H1 (cell line): Measurements from ENCODE around the gene RBM19. TPM values are rescaled to one million over a fixed set of nuclear protein-coding genes. Genes with fewer than 3 reads are reported as not detected.

Experiments
- CTCF ChIA-PET: fragments of 300-600 bp; sonication (Branson Sonifier 250); formaldehyde crosslinking; loops from one replicate; lab custom pipeline; 2021; ENCODE audit not compliant: partially characterized antibody; lab: Charles Lee
- POLR2A ChIA-PET: fragments of 300-600 bp; sonication (Branson Sonifier 250); formaldehyde crosslinking; loops from one replicate; lab custom pipeline; 2021; ENCODE audit warnings: inconsistent platforms; ENCODE audit not compliant: partially characterized antibody; lab: Charles Lee
- DNase-seq, 2 experiments: peaks; one replicate each; pipeline versions ENCODE4 v3.0.0 to v3.0.0-alpha.2; 2010 to 2022; ENCODE audit warnings: low spot score in 2 of 2, low read depth in 1 of 2, mixed read lengths in 1 of 2
- FAIRE-seq: peaks from 2 replicates; lab custom pipeline; 2011; peaks lifted over from hg19 to GRCh38; lab: Jason Lieb, UNC
- H2AFZ ChIP-seq: 2 replicates; pipeline ENCODE4 v1.8.1; 2012; ENCODE audit warnings: low read length, inconsistent platforms
- H2AK5ac ChIP-seq: 2 replicates; pipeline ENCODE4 v1.6.1; 2013; ENCODE audit warnings: low read depth, low read length
- H2BK120ac ChIP-seq: replicated peaks from 2 replicates; pipeline ENCODE3; 2013; ENCODE audit warnings: low read depth, low read length, inconsistent platforms
- H2BK12ac ChIP-seq: 2 replicates; pipeline ENCODE4 v1.6.1; 2013; ENCODE audit warnings: low read depth, low read length
- H2BK15ac ChIP-seq: 2 replicates; pipeline ENCODE4 v1.6.1; 2013; ENCODE audit warnings: low read length
- H2BK20ac ChIP-seq: 2 replicates; pipeline ENCODE4 v1.6.1; 2013; ENCODE audit warnings: low read length
- H2BK5ac ChIP-seq: 2 replicates; pipeline ENCODE4 v1.6.1; 2013; ENCODE audit warnings: low read depth, low read length
- H3K14ac ChIP-seq: 2 replicates; pipeline ENCODE4 v1.6.1; 2013; ENCODE audit warnings: inconsistent platforms; ENCODE audit not compliant: insufficient read length
- H3K18ac ChIP-seq: 2 replicates; pipeline ENCODE4 v1.6.1; 2013; ENCODE audit warnings: low read length; ENCODE audit errors: extremely low read depth
- H3K23ac ChIP-seq: 2 replicates; pipeline ENCODE4 v1.6.1; 2013; ENCODE audit warnings: inconsistent platforms; ENCODE audit not compliant: insufficient read length
- H3K23me2 ChIP-seq: 2 replicates; pipeline ENCODE4 v1.6.1; 2013; ENCODE audit warnings: low read depth, low read length
- H3K27ac ChIP-seq: 2 replicates; pipeline ENCODE4 v1.6.1; 2011; ENCODE audit warnings: low read depth, low read length, inconsistent platforms
- H3K27me3 ChIP-seq, 4 experiments: replicated peaks in 1 of 4; 1 replicate in 1 of 4; 2 replicates in 3 of 4; pipeline versions ENCODE4 v1.6.1 to v1.8.1; 2011 to 2013; ENCODE audit warnings: low read length in 3 of 4, mild to moderate bottlenecking in 3 of 4, inconsistent platforms in 2 of 4, mixed read lengths in 2 of 4, moderate library complexity in 1 of 4; ENCODE audit not compliant: control insufficient read depth in 3 of 4, insufficient read depth in 3 of 4; ENCODE audit errors: extremely low read depth in 1 of 4
- H3K36me3 ChIP-seq, 4 experiments: 2 replicates each; pipeline versions ENCODE4 v1.6.1 to v1.8.1; 2011 to 2013; ENCODE audit warnings: mild to moderate bottlenecking in 4 of 4, low read length in 3 of 4, moderate library complexity in 2 of 4, control low read depth in 1 of 4, inconsistent platforms in 1 of 4; ENCODE audit not compliant: insufficient read depth in 4 of 4, control insufficient read depth in 2 of 4
- H3K4ac ChIP-seq: replicated peaks from 2 replicates; pipeline ENCODE3; 2013; ENCODE audit warnings: low read length, low read depth, mixed read lengths, inconsistent platforms; ENCODE audit not compliant: insufficient read length
- H3K4me1 ChIP-seq, 4 experiments: replicated peaks in 1 of 4; 1 replicate in 1 of 4; 2 replicates in 3 of 4; pipeline versions ENCODE4 v1.6.1 to v1.8.1; 2011 to 2013; ENCODE audit warnings: low read length in 3 of 4, inconsistent platforms in 2 of 4, mixed read lengths in 1 of 4; ENCODE audit not compliant: insufficient read depth in 4 of 4, control insufficient read depth in 3 of 4
- H3K4me2 ChIP-seq, 2 experiments: 2 replicates each; pipeline versions ENCODE4 v1.6.1 to v1.8.1; 2011 to 2013; ENCODE audit warnings: low read depth in 2 of 2, low read length in 2 of 2, control low read depth in 1 of 2, inconsistent platforms in 1 of 2, mild to moderate bottlenecking in 1 of 2; ENCODE audit not compliant: insufficient read depth in 1 of 2
- H3K4me3 ChIP-seq, 4 experiments: fragments of 200-600, 300-600 bp in 1 of 4; sonication (generic), shearing (Covaris generic), sonication (Bioruptor Twin) in 1 of 4; 2 replicates each; pipeline versions ENCODE4 v1.5.1 to v1.8.1; 2011 to 2016; ENCODE audit warnings: low read length in 4 of 4, low read depth in 3 of 4, control low read depth in 2 of 4, inconsistent platforms in 2 of 4, mild to moderate bottlenecking in 2 of 4, mixed read lengths in 1 of 4, moderate library complexity in 1 of 4; ENCODE audit not compliant: insufficient read depth in 2 of 4; ENCODE audit errors: extremely low read depth in 1 of 4
- H3K56ac ChIP-seq: replicated peaks from 2 replicates; pipeline ENCODE3; 2013; ENCODE audit warnings: low read depth, mild to moderate bottlenecking, mixed read lengths, low read length, inconsistent platforms; ENCODE audit not compliant: insufficient read length
- H3K79me1 ChIP-seq: 2 replicates; pipeline ENCODE4 v1.6.1; 2013; ENCODE audit warnings: low read depth, low read length, control low read depth
- H3K79me2 ChIP-seq, 2 experiments: 2 replicates each; pipeline versions ENCODE4 v1.6.1 to v1.8.1; 2012 to 2013; ENCODE audit warnings: low read length in 2 of 2, mild to moderate bottlenecking in 2 of 2, inconsistent platforms in 1 of 2; ENCODE audit not compliant: insufficient read depth in 2 of 2, control insufficient read depth in 1 of 2
- H3K9ac ChIP-seq, 4 experiments: replicated peaks in 1 of 4; 1 replicate in 1 of 4; 2 replicates in 3 of 4; pipeline versions ENCODE4 v1.6.1 to v1.8.1; 2011 to 2013; ENCODE audit warnings: low read depth in 3 of 4, low read length in 3 of 4, control low read depth in 2 of 4, mild to moderate bottlenecking in 2 of 4, moderate library complexity in 2 of 4, inconsistent platforms in 1 of 4; ENCODE audit errors: extremely low read depth in 1 of 4
- H3K9me3 ChIP-seq, 2 experiments: 2 replicates each; pipeline versions ENCODE4 v1.6.1 to v1.8.1; 2012 to 2013; ENCODE audit warnings: mild to moderate bottlenecking in 2 of 2, moderate library complexity in 2 of 2, control low read depth in 1 of 2, inconsistent platforms in 1 of 2, low read depth in 1 of 2, low read length in 1 of 2, mixed read lengths in 1 of 2; ENCODE audit not compliant: insufficient read depth in 2 of 2
- H4K20me1 ChIP-seq, 2 experiments: replicated peaks in 1 of 2; 2 replicates each; pipeline versions ENCODE3 to v1.8.1; 2011 to 2013; ENCODE audit warnings: inconsistent platforms in 2 of 2, low read length in 2 of 2, mild to moderate bottlenecking in 1 of 2; ENCODE audit not compliant: insufficient read depth in 2 of 2, control insufficient read depth in 1 of 2
- H4K5ac ChIP-seq: 2 replicates; pipeline ENCODE4 v1.6.1; 2013; ENCODE audit warnings: low read length, low read depth, mixed read lengths, inconsistent platforms; ENCODE audit not compliant: insufficient read length
- H4K8ac ChIP-seq: 2 replicates; pipeline ENCODE4 v1.8.0; 2013; ENCODE audit warnings: mild to moderate bottlenecking, moderate library complexity, low read length, inconsistent platforms; ENCODE audit not compliant: insufficient read depth; ENCODE audit errors: extremely low read depth
- H4K91ac ChIP-seq: replicated peaks from 2 replicates; pipeline ENCODE3; 2013; ENCODE audit warnings: low read length, mixed read lengths, inconsistent platforms; ENCODE audit not compliant: insufficient read length
- CEBPB ChIP-seq: IDR thresholded peaks from 2 replicates; pipeline ENCODE4 v1.6.1; 2012; ENCODE audit warnings: low read depth, low read length
- EGR1 ChIP-seq: IDR thresholded peaks from 2 replicates; pipeline ENCODE4 v1.6.1; 2011; ENCODE audit warnings: low read depth, low read length, borderline replicate concordance
- FOSL1 ChIP-seq: IDR thresholded peaks from 2 replicates; pipeline ENCODE4 v1.6.1; 2011; ENCODE audit warnings: mild to moderate bottlenecking, low read depth, low read length, moderate library complexity; ENCODE audit not compliant: insufficient read depth
- JUN ChIP-seq: IDR thresholded peaks from 2 replicates; pipeline ENCODE4 v1.6.1; 2011; ENCODE audit warnings: low read depth, mild to moderate bottlenecking, improper control_type of control experiment, low read length
- KDM1A ChIP-seq: fragments of 200-600, 300-600 bp; sonication (generic); IDR thresholded peaks from 2 replicates; pipeline ENCODE4 v1.7.1; 2016; ENCODE audit warnings: mild to moderate bottlenecking, low read length, borderline replicate concordance
- POLR2AphosphoS5 ChIP-seq: IDR thresholded peaks from 2 replicates; pipeline ENCODE4 v1.6.1; 2011; ENCODE audit warnings: low read depth, low read length
- RXRA ChIP-seq: IDR thresholded peaks from 2 replicates; pipeline ENCODE4 v1.6.1; 2011; ENCODE audit warnings: low read depth, mild to moderate bottlenecking, low read length, moderate library complexity; ENCODE audit not compliant: insufficient read depth
- SUZ12 ChIP-seq: fragments of 200-600 bp; sonication (generic); IDR thresholded peaks from 2 replicates; pipeline ENCODE4 v1.6.1; 2012; ENCODE audit warnings: mild to moderate bottlenecking, inconsistent platforms, low read length, moderate library complexity, mixed read lengths
- TAF1 ChIP-seq: IDR thresholded peaks from 2 replicates; pipeline ENCODE4 v1.6.1; 2011; ENCODE audit warnings: mild to moderate bottlenecking, low read depth, low read length
- WGBS, 2 experiments: shearing (Covaris generic) in 1 of 2; methylation state at CpG; one replicate each; pipeline versions ENCODE4 v1.1.6 to v1.1.7; 2013 to 2015; ENCODE audit warnings: low lambda C conversion rate in 2 of 2, mixed read lengths in 2 of 2, inconsistent platforms in 1 of 2, low coverage in 1 of 2, missing lambda C conversion rate in 1 of 2; ENCODE audit not compliant: insufficient replicate concordance in 2 of 2, insufficient coverage in 1 of 2, insufficient read length in 1 of 2; ENCODE audit errors: extremely low coverage in 1 of 2, missing lambda C conversion rate in 1 of 2; 5-methylcytosine and 5-hydroxymethylcytosine counted together
- polyA plus RNA-seq, 7 experiments: library from polyadenylated mRNA; depleted of rRNA in 3 of 7; stranded (reverse) in 5 of 7; unstranded in 2 of 7; fragments of >200 nt in 5 of 7; fragments of 200-250 nt in 2 of 7; gene quantifications; 1 replicate in 5 of 7; 2 replicates in 1 of 7; 4 replicates in 1 of 7; pipeline versions ENCODE4 v1.2.1 to v1.2.3, GENCODE V29; 2011 to 2013; ENCODE audit warnings: missing spikeins in 2 of 7, mixed read lengths in 2 of 7
- total RNA-seq: library from RNA; stranded (reverse); fragmentation: NEBNext Ultra II Directional; extraction: Animal tissue kit (Norgen Biotek cat#: 25700); gene quantifications from 2 replicates; pipeline ENCODE4 v1.2.1, GENCODE V29; 2021
- TF ChIP-seq, protein P1 (sequence below): IDR thresholded peaks from 2 replicates; pipeline ENCODE4 v1.6.1; 2012; ENCODE audit warnings: inconsistent platforms
- TF ChIP-seq, protein P2 (sequence below): IDR thresholded peaks from 2 replicates; pipeline ENCODE4 v1.6.1; 2012; ENCODE audit warnings: inconsistent platforms
- TF ChIP-seq, protein P3 (sequence below): IDR thresholded peaks from 2 replicates; pipeline ENCODE4 v1.6.1; 2012; ENCODE audit warnings: low read length, inconsistent platforms

Gene RBM19
- total and polyA plus RNA-seq, 2 of the 8 experiments (the other 6 are each of a cell fraction or from before 2014, with no cell fraction given) = 23.4 to 61.9 TPM

GRCh38 chr12:113934946-113935345, 31.2 kb downstream of the RBM19 start:
- no peak for FAIRE-seq
- TF ChIP-seq FOSL1 (no peak), POLR2AphosphoS5 (no peak), KDM1A (no peak), JUN (no peak), TAF1 (no peak), RXRA (no peak), CEBPB (no peak), SUZ12 (no peak), EGR1 (no peak)
- TF ChIP-seq, protein P1, sequence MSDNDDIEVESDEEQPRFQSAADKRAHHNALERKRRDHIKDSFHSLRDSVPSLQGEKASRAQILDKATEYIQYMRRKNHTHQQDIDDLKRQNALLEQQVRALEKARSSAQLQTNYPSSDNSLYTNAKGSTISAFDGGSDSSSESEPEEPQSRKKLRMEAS = no peak
- TF ChIP-seq, protein P2, sequence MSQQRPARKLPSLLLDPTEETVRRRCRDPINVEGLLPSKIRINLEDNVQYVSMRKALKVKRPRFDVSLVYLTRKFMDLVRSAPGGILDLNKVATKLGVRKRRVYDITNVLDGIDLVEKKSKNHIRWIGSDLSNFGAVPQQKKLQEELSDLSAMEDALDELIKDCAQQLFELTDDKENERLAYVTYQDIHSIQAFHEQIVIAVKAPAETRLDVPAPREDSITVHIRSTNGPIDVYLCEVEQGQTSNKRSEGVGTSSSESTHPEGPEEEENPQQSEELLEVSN = no peak
- TF ChIP-seq, protein P3, sequence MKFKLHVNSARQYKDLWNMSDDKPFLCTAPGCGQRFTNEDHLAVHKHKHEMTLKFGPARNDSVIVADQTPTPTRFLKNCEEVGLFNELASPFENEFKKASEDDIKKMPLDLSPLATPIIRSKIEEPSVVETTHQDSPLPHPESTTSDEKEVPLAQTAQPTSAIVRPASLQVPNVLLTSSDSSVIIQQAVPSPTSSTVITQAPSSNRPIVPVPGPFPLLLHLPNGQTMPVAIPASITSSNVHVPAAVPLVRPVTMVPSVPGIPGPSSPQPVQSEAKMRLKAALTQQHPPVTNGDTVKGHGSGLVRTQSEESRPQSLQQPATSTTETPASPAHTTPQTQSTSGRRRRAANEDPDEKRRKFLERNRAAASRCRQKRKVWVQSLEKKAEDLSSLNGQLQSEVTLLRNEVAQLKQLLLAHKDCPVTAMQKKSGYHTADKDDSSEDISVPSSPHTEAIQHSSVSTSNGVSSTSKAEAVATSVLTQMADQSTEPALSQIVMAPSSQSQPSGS = no peak

More at GRCh38 chr12:113934946-113935345, 31.2 kb downstream of the RBM19 start:
- H3K4ac ChIP-seq = no peak overlapping the region
- no peak overlapping the region for H3K4me3 ChIP-seq
- H3K18ac ChIP-seq = no peak overlapping the region
- H3K56ac ChIP-seq = no peak overlapping the region
- H3K14ac ChIP-seq = no peak overlapping the region
- H2AK5ac ChIP-seq = no peak overlapping the region
- H2AFZ ChIP-seq = no peak overlapping the region
- ChIA-PET CTCF (interaction anchor here (0.6 to 0.7 kb wide), 2 partner anchors 244 to 246 kb away, joined by 3 to 5 read pairs; no protein-coding TSS in a partner anchor), POLR2A (no interaction called here)
- H3K23me2 ChIP-seq = no peaks in the 10 kb centered on the region
- H3K9ac ChIP-seq = no peak overlapping the region
- no peak for DNase-seq
- H2BK120ac ChIP-seq = no peak overlapping the region
- H2BK12ac ChIP-seq = no peak overlapping the region
- H3K9me3 ChIP-seq = no peaks in the 10 kb centered on the region
- no peaks in the 10 kb centered on the region for H3K27me3 ChIP-seq
- H4K5ac ChIP-seq = no peak overlapping the region
- H2BK20ac ChIP-seq = no peak overlapping the region
- peaks cover 14 to 41% (median 23%) of the 10 kb centered on the region in 4 experiments for H3K36me3 ChIP-seq
- no peaks in the 10 kb centered on the region; the same call in 1 of the 2 replicates for H3K79me1 ChIP-seq
- H3K79me2 ChIP-seq = no peaks in the 10 kb centered on the region
- no peak overlapping the region for H3K4me2 ChIP-seq
- no peak overlapping the region for H2BK15ac ChIP-seq
- no peak overlapping the region for H2BK5ac ChIP-seq
- WGBS, 2 experiments = 97% methylated on average over 9 of the region's 9 CpGs; no CpG with 5 or more reads in 1 of the 2 experiments
- no peak overlapping the region for H4K8ac ChIP-seq
- peaks cover 2% of the 10 kb centered on the region in 2 experiments for H4K20me1 ChIP-seq
- H3K23ac ChIP-seq = no peak overlapping the region
- H3K27ac ChIP-seq = no peak overlapping the region
- H3K4me1 ChIP-seq = peaks cover 0 to 18% (median 10%) of the 10 kb centered on the region in 4 experiments; a peak in 5 of 7 replicates
- H4K91ac ChIP-seq = no peak overlapping the region
